ENCODE measurements around the gene ANKRD52. TPM values are rescaled to one million over a fixed set of nuclear protein-coding genes. Genes with fewer than 3 reads are reported as not detected.

Gene ANKRD52
- polyA plus RNA-seq, 2 of the 4 experiments (the other 2 are of a cell fraction): 26.1 to 48.7 TPM

DNA sequence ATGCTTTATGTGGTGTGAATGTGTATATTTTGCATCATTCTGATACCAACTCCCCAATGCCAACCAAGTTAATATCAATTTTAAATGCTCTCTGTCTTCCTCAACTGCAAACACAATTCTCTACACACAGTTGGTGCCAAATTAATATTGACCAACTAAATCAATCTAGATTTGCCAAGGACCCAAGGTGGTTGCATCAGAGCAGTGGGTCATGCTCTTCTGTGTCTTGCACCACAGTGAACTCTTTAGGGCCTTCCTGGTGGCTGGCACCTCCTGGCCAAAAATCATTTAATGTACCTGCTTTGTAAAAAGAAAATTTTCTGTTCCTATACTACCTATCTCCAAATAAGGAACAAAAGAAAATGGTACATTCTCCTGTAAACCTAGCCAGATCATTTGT is 22.7 kb upstream of the ANKRD52 start:
- ChIA-PET POLR2A (no interaction called here), CTCF (no interaction called here)
- TF ChIP-seq, protein P1, sequence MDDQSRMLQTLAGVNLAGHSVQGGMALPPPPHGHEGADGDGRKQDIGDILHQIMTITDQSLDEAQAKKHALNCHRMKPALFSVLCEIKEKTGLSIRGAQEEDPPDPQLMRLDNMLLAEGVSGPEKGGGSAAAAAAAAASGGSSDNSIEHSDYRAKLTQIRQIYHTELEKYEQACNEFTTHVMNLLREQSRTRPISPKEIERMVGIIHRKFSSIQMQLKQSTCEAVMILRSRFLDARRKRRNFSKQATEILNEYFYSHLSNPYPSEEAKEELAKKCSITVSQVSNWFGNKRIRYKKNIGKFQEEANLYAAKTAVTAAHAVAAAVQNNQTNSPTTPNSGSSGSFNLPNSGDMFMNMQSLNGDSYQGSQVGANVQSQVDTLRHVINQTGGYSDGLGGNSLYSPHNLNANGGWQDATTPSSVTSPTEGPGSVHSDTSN (IDR thresholded peaks at IDR 0.05): no peak
- TF ChIP-seq EP300 (IDR thresholded peaks at IDR 0.05) (no peak), HOXB13 (CRISPR knock-in tag; IDR thresholded peaks at IDR 0.05; ENCODE audit: low read depth) (no peak), CHD4 (IDR thresholded peaks at IDR 0.05; ENCODE audit: borderline replicate concordance) (no peak), CEBPB (IDR thresholded peaks at IDR 0.05) (no peak), MAFK (IDR thresholded peaks at IDR 0.05; ENCODE audit: partially characterized antibody) (no peak), FOSB (CRISPR knock-in tag; IDR thresholded peaks at IDR 0.05) (no peak), PHF8 (IDR thresholded peaks at IDR 0.05; ENCODE audit: borderline replicate concordance, low read depth) (no peak)
- TF ChIP-seq, protein P2, sequence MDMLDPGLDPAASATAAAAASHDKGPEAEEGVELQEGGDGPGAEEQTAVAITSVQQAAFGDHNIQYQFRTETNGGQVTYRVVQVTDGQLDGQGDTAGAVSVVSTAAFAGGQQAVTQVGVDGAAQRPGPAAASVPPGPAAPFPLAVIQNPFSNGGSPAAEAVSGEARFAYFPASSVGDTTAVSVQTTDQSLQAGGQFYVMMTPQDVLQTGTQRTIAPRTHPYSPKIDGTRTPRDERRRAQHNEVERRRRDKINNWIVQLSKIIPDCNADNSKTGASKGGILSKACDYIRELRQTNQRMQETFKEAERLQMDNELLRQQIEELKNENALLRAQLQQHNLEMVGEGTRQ (IDR thresholded peaks at IDR 0.05): no peak
- TF ChIP-seq, protein P3, sequence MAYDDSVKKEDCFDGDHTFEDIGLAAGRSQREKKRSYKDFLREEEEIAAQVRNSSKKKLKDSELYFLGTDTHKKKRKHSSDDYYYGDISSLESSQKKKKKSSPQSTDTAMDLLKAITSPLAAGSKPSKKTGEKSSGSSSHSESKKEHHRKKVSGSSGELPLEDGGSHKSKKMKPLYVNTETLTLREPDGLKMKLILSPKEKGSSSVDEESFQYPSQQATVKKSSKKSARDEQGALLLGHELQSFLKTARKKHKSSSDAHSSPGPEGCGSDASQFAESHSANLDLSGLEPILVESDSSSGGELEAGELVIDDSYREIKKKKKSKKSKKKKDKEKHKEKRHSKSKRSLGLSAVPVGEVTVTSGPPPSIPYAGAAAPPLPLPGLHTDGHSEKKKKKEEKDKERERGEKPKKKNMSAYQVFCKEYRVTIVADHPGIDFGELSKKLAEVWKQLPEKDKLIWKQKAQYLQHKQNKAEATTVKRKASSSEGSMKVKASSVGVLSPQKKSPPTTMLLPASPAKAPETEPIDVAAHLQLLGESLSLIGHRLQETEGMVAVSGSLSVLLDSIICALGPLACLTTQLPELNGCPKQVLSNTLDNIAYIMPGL (CRISPR knock-in tag; IDR thresholded peaks at IDR 0.05; ENCODE audit: borderline replicate concordance): no peak
- peaks cover 8% of the 10 kb centered on the region for H3K4me1 ChIP-seq
- no peak overlapping the region for H3K27ac ChIP-seq
- H3K4me3 ChIP-seq: no peak overlapping the region
- ATAC-seq (no peak), FAIRE-seq (no peak), DNase-seq (ENCODE audit: low read depth in 1 of 2, low spot score in 1 of 2) (no peak)
- H3K4me2 ChIP-seq: no peak overlapping the region
- no peaks in the 10 kb centered on the region for H3K9me3 ChIP-seq

DNA sequence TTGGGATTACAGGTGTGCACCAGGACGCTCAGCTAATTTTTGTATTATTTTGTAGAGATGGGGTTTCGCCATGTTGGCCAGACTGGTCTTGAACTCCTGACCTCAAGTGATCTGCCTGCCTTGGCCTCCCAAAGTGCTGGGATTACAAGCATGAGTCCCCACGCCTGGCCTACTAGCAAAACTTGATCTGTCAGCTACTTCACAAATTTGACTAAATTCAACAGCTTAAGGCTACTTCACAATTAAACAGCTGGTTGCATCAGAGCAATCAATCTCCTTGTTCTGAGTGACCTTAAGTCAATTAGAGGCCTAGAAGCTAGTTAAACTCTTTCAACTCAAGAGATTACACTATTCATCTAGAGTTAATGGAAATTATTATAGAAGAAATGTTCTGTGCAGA is 20.7 kb upstream of the ANKRD52 start:
- no peak for FAIRE-seq

More for the DNA sequence above, 20.7 kb upstream of the ANKRD52 start:
- no peak overlapping the region for H3K4me2 ChIP-seq
- ChIA-PET POLR2A (interaction anchor here (1.5 kb wide), 1 partner anchor 12 kb away, joined by 8 read pairs; the partner anchor contains the start of gene COQ10A), CTCF (interaction anchor here (0.9 to 2.3 kb wide), 6 partner anchors 11 to 185 kb away, joined by 3 to 15 read pairs (median 4); partner anchors contain the start of genes ANKRD52, COQ10A and SMARCC2)
- no peak for DNase-seq (ENCODE audit: low read depth in 1 of 2, low spot score in 1 of 2)
- H3K9me3 ChIP-seq: no peaks in the 10 kb centered on the region
- H3K4me1 ChIP-seq: no peaks in the 10 kb centered on the region
- TF ChIP-seq POLR2AphosphoS2 (conservative IDR thresholded peaks at IDR 0.05; ENCODE audit: low read length) (no peak), MYC (IDR thresholded peaks at IDR 0.05; ENCODE audit: borderline replicate concordance, low read length) (no peak), NFE2L2 (conservative IDR thresholded peaks at IDR 0.05; ENCODE audit: low read length) (no peak), RAD21 (conservative IDR thresholded peaks at IDR 0.05 in 1 of 2, IDR thresholded peaks at IDR 0.05 in 1 of 2) (no peak), SMC3 (IDR thresholded peaks at IDR 0.05) (no peak), ESRRA (IDR thresholded peaks at IDR 0.05; ENCODE audit: borderline replicate concordance, low read length) (no peak), KDM1A (IDR thresholded peaks at IDR 0.05; ENCODE audit: low read depth) (no peak), TP53 (CRISPR knock-in tag; IDR thresholded peaks at IDR 0.05) (no peak), KDM5A (IDR thresholded peaks at IDR 0.05) (no peak), CBX8 (IDR thresholded peaks at IDR 0.05) (no peak), FOXS1 (CRISPR knock-in tag; IDR thresholded peaks at IDR 0.05) (no peak), FOSL2 (IDR thresholded peaks at IDR 0.05) (no peak), FOSL2 (CRISPR knock-in tag; IDR thresholded peaks at IDR 0.05) (no peak), CHD2 (IDR thresholded peaks at IDR 0.05; ENCODE audit: low read length, partially characterized antibody) (no peak)
- TF ChIP-seq, protein P4, sequence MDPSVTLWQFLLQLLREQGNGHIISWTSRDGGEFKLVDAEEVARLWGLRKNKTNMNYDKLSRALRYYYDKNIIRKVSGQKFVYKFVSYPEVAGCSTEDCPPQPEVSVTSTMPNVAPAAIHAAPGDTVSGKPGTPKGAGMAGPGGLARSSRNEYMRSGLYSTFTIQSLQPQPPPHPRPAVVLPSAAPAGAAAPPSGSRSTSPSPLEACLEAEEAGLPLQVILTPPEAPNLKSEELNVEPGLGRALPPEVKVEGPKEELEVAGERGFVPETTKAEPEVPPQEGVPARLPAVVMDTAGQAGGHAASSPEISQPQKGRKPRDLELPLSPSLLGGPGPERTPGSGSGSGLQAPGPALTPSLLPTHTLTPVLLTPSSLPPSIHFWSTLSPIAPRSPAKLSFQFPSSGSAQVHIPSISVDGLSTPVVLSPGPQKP (IDR thresholded peaks at IDR 0.05; ENCODE audit: low read depth, low read length): no peak
- TF ChIP-seq, protein P1 (IDR thresholded peaks at IDR 0.05): no peak
- TF ChIP-seq, protein P5, sequence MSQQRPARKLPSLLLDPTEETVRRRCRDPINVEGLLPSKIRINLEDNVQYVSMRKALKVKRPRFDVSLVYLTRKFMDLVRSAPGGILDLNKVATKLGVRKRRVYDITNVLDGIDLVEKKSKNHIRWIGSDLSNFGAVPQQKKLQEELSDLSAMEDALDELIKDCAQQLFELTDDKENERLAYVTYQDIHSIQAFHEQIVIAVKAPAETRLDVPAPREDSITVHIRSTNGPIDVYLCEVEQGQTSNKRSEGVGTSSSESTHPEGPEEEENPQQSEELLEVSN (IDR thresholded peaks at IDR 0.05; ENCODE audit: borderline replicate concordance, low read depth): no peak
- TF ChIP-seq, protein P6, sequence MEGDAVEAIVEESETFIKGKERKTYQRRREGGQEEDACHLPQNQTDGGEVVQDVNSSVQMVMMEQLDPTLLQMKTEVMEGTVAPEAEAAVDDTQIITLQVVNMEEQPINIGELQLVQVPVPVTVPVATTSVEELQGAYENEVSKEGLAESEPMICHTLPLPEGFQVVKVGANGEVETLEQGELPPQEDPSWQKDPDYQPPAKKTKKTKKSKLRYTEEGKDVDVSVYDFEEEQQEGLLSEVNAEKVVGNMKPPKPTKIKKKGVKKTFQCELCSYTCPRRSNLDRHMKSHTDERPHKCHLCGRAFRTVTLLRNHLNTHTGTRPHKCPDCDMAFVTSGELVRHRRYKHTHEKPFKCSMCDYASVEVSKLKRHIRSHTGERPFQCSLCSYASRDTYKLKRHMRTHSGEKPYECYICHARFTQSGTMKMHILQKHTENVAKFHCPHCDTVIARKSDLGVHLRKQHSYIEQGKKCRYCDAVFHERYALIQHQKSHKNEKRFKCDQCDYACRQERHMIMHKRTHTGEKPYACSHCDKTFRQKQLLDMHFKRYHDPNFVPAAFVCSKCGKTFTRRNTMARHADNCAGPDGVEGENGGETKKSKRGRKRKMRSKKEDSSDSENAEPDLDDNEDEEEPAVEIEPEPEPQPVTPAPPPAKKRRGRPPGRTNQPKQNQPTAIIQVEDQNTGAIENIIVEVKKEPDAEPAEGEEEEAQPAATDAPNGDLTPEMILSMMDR (IDR thresholded peaks at IDR 0.05): no peak
- H3K4me3 ChIP-seq: no peak overlapping the region
- H3K27ac ChIP-seq: no peak overlapping the region
- 97% methylated on average over 3 of the region's 3 CpGs for WGBS (ENCODE audit: missing lambda C conversion rate)
- ATAC-seq: no peak

Data from A549 (cell line).